HepG2 (cell line): ENCODE data around the gene TXN2. TPM values are rescaled to one million over a fixed set of nuclear protein-coding genes. Genes with fewer than 3 reads are reported as not detected.
"Not testable (repeated sequence)": the region's sequence is repeated elsewhere in the genome, so short reads cannot be mapped to it uniquely, and the experiment has no call there.

ENCODE experiments used
- ATAC-seq: fragments of 200-7000 bp; cut with Tn5 transposase; 3 replicates; pipeline ENCODE4 v1.9.1; 2020; ENCODE audit warnings: mild to moderate bottlenecking, moderate library complexity
- BruUV-seq: library from RNA; stranded (reverse); fragments of 400-500 nt; replicated peaks from 2 replicates; lab custom pipeline; 2021; lab: Mats Ljungman, UMichigan
- CTCF ChIA-PET: fragments of 300-600 bp; formaldehyde crosslinking; extraction: SDS; loops from one replicate; lab custom pipeline; 2021; ENCODE audit warnings: low total read pairs, inconsistent platforms, low intra/inter-chr PET ratio; lab: Yijun Ruan, JAX
- POLR2A ChIA-PET: fragments of 350-600 bp; sonication (Branson Sonifier 250); formaldehyde crosslinking; loops from one replicate; lab custom pipeline; 2020; ENCODE audit warnings: antibody characterized with exemption, inconsistent platforms; lab: Yijun Ruan, JAX
- DNase-seq: peaks from one replicate; pipeline ENCODE4 v3.0.0-alpha.2; 2015; ENCODE audit warnings: low spot score
- FAIRE-seq: peaks from 3 replicates; lab custom pipeline; 2011; peaks lifted over from hg19 to GRCh38; lab: Jason Lieb, UNC
- H2AFZ ChIP-seq: one replicate; pipeline ENCODE4 v1.6.1; 2011; ENCODE audit warnings: low read length, inconsistent platforms
- H3K27ac ChIP-seq: fragments of 300-600 bp; 3 replicates; pipeline ENCODE4 v1.8.0; 2011; ENCODE audit warnings: mixed run types, mild to moderate bottlenecking, mixed read lengths, low read length, inconsistent platforms; ENCODE audit not compliant: insufficient read depth; ENCODE audit errors: extremely low read length
- H3K27me3 ChIP-seq, 2 experiments: fragments of 200-600 bp in 1 of 2; 2 replicates in 1 of 2; 3 replicates in 1 of 2; pipeline versions ENCODE4 v1.6.0 to v1.8.0; 2011; ENCODE audit warnings: low read length in 2 of 2, mild to moderate bottlenecking in 2 of 2, moderate library complexity in 2 of 2, inconsistent platforms in 1 of 2; ENCODE audit not compliant: insufficient read depth in 2 of 2, control insufficient read depth in 1 of 2
- H3K36me3 ChIP-seq, 2 experiments: fragments of 200-600 bp in 1 of 2; replicated peaks in 1 of 2; 2 replicates in 1 of 2; 3 replicates in 1 of 2; pipeline versions ENCODE4 v1.5.1 to v1.8.0; 2011; ENCODE audit warnings: low read length in 2 of 2, inconsistent platforms in 1 of 2; ENCODE audit not compliant: insufficient read depth in 2 of 2, control insufficient read depth in 1 of 2
- H3K4me1 ChIP-seq: 2 replicates; pipeline ENCODE4 v1.5.1; 2012; ENCODE audit warnings: low read length, inconsistent platforms; ENCODE audit not compliant: insufficient read depth
- H3K4me2 ChIP-seq: 2 replicates; pipeline ENCODE4 v1.6.0; 2011; ENCODE audit warnings: low read depth, low read length, inconsistent platforms
- H3K4me3 ChIP-seq, 3 experiments: fragments of 200-600 bp in 1 of 3; sonication (generic), shearing (Covaris generic) in 1 of 3; replicated peaks in 1 of 3; 2 replicates each; pipeline ENCODE4 v1.5.1; 2011 to 2016; ENCODE audit warnings: low read length in 3 of 3, inconsistent platforms in 2 of 3, low read depth in 2 of 3, mild to moderate bottlenecking in 2 of 3, control low read depth in 1 of 3, mixed read lengths in 1 of 3; ENCODE audit not compliant: insufficient read depth in 1 of 3
- H3K79me2 ChIP-seq: one replicate; pipeline ENCODE4 v1.6.1; 2011; ENCODE audit warnings: low read length, inconsistent platforms; ENCODE audit not compliant: insufficient read depth
- H3K9ac ChIP-seq: 2 replicates; pipeline ENCODE4 v1.6.0; 2011; ENCODE audit warnings: mild to moderate bottlenecking, low read depth, low read length, inconsistent platforms; ENCODE audit not compliant: insufficient read depth
- H3K9me3 ChIP-seq: 2 replicates; pipeline ENCODE4 v1.5.1; 2012; ENCODE audit warnings: mild to moderate bottlenecking, low read length
- H4K20me1 ChIP-seq: 2 replicates; pipeline ENCODE4 v1.6.0; 2011; ENCODE audit warnings: inconsistent platforms, mild to moderate bottlenecking, low read length, moderate library complexity; ENCODE audit not compliant: insufficient read depth
- KDM5B ChIP-seq: sonication (generic); formaldehyde crosslinking; IDR thresholded peaks from 2 replicates; pipeline ENCODE4 v1.4.0; 2020; ENCODE audit warnings: missing genetic modification reagents, mild to moderate bottlenecking, borderline replicate concordance
- MAZ ChIP-seq, 2 experiments: sonication (generic) in 1 of 2; formaldehyde crosslinking in 1 of 2; IDR thresholded peaks; 2 replicates each; pipeline versions ENCODE4 v1.5.0 to v1.6.1; 2012 to 2020; ENCODE audit warnings: low read depth in 2 of 2, mild to moderate bottlenecking in 2 of 2, borderline replicate concordance in 1 of 2, improper control_type of control experiment in 1 of 2, low read length in 1 of 2, missing genetic modification reagents in 1 of 2, moderate library complexity in 1 of 2
- SRSF9 ChIP-seq: fragments of 200-400 bp; formaldehyde crosslinking; IDR thresholded peaks from 2 replicates; pipeline ENCODE4 v1.6.1; 2018; ENCODE audit warnings: borderline replicate concordance, mild to moderate bottlenecking, low read depth, low read length; ENCODE audit not compliant: insufficient read depth, poor library complexity, severe bottlenecking
- TBX2 ChIP-seq: sonication (generic); formaldehyde crosslinking; IDR thresholded peaks from 2 replicates; pipeline ENCODE4 v1.5.0; 2020; ENCODE audit warnings: missing genetic modification reagents, mild to moderate bottlenecking, borderline replicate concordance
- TERF1 ChIP-seq: sonication (generic); formaldehyde crosslinking; IDR thresholded peaks from 2 replicates; pipeline ENCODE4 v1.8.0; 2022; ENCODE audit warnings: mild to moderate bottlenecking, missing genetic modification reagents, moderate library complexity
- ZNF781 ChIP-seq: sonication (generic); formaldehyde crosslinking; IDR thresholded peaks from 2 replicates; pipeline ENCODE4 v1.5.1; 2020; ENCODE audit warnings: borderline replicate concordance, mild to moderate bottlenecking, missing genetic modification reagents; ENCODE audit errors: not compliant biosample characterization
- WGBS: methylation state at CpG from one replicate; pipeline ENCODE4 v1.1.6; 2017; ENCODE audit warnings: low lambda C conversion rate; 5-methylcytosine and 5-hydroxymethylcytosine counted together
- in situ Hi-C: cut with HindIII; loops from 2 replicates; pipeline ENCODE4 v1.10.0; 2017; ENCODE audit warnings: low pct_unique_long_range_greater_than_20kb; ENCODE audit not compliant: extremely low pct_ligation_motif_present
- intact Hi-C: fragments of 100-400 bp; cut with micrococcal nuclease; formaldehyde crosslinking; loops from one replicate; pipeline ENCODE4 v1.10.0; 2022; ENCODE audit not compliant: unreplicated experiment
- polyA plus RNA-seq, 8 experiments: library from polyadenylated mRNA; depleted of rRNA in 3 of 8; stranded (reverse) in 7 of 8; unstranded in 1 of 8; fragments of >200 nt; fragmentation: Illumina TruSeq in 4 of 8; extraction: Trizol in 4 of 8; gene quantifications; 2 replicates each; pipeline versions ENCODE4 v1.2.1 to v1.2.3, GENCODE V29; 2011 to 2016; ENCODE audit warnings: low read depth in 4 of 8, missing spikeins in 1 of 8, mixed read lengths in 1 of 8; ENCODE audit not compliant: insufficient read depth in 1 of 8
- total RNA-seq, 5 experiments: library from RNA; depleted of rRNA; stranded (reverse); fragments of >200 nt; fragmentation: Illumina TruSeq; extraction: Trizol; gene quantifications; 2 replicates each; pipeline ENCODE4 v1.2.3, GENCODE V29; 2016; ENCODE audit warnings: low read depth in 1 of 5
- TF ChIP-seq, protein P1 (sequence below): sonication (generic); formaldehyde crosslinking; IDR thresholded peaks from 2 replicates; pipeline ENCODE4 v1.4.0; 2020; ENCODE audit warnings: missing genetic modification reagents

TXN2 gene
- total and polyA plus RNA-seq, 2 of the 13 experiments (the other 11 are each of a cell fraction or from before 2014, with no cell fraction given), result 41.4 to 109 TPM

GRCh38 chr22:36424901-36425579 is 56.4 kb downstream of the TXN2 start:
- H3K4me2 ChIP-seq, result no peak overlapping the region
- H3K9me3 ChIP-seq, result no peaks in the 10 kb centered on the region
- peaks cover 72% of the 10 kb centered on the region for H3K4me1 ChIP-seq
- BruUV-seq, result no TSS peak
- H3K27me3 ChIP-seq, result no peaks in the 10 kb centered on the region
- no peak overlapping the region for H3K9ac ChIP-seq
- no peaks in the 10 kb centered on the region for H3K79me2 ChIP-seq
- H4K20me1 ChIP-seq, result no peaks in the 10 kb centered on the region
- 100% methylated on average over 5 of the region's 5 CpGs for WGBS
- CTCF ChIA-PET, result no interaction called here
- FAIRE-seq, result no peak
- H3K36me3 ChIP-seq, result no peaks in the 10 kb centered on the region
- intact Hi-C loops, result no loop called here
- H3K4me3 ChIP-seq, result no peak overlapping the region
- no peak for TF ChIP-seq ZNF781 (CRISPR knock-in tag)
- TF ChIP-seq KDM5B (CRISPR knock-in tag), result no peak
- no peak for TF ChIP-seq MAZ (IDR thresholded peaks at IDR 0.05; ENCODE audit: borderline replicate concordance, low read depth, low read length)
- no peak for TF ChIP-seq MAZ (CRISPR knock-in tag; IDR thresholded peaks at IDR 0.05; ENCODE audit: low read depth)
- no peak for TF ChIP-seq TERF1 (CRISPR knock-in tag)
- no peak for TF ChIP-seq TBX2 (CRISPR knock-in tag)
- TF ChIP-seq SRSF9, result no peak
- TF ChIP-seq, protein P1, sequence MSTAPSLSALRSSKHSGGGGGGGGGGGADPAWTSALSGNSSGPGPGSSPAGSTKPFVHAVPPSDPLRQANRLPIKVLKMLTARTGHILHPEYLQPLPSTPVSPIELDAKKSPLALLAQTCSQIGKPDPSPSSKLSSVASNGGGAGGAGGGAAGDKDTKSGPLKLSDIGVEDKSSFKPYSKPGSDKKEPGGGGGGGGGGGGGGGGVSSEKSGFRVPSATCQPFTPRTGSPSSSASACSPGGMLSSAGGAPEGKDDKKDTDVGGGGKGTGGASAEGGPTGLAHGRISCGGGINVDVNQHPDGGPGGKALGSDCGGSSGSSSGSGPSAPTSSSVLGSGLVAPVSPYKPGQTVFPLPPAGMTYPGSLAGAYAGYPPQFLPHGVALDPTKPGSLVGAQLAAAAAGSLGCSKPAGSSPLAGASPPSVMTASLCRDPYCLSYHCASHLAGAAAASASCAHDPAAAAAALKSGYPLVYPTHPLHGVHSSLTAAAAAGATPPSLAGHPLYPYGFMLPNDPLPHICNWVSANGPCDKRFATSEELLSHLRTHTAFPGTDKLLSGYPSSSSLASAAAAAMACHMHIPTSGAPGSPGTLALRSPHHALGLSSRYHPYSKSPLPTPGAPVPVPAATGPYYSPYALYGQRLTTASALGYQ (CRISPR knock-in tag), result no peak
- TF ChIP-seq, all 625 proteins: peak for 0
- Histone ChIP-seq H2AFZ (no peak overlapping the region), H3K27ac (no peak overlapping the region)
- in situ Hi-C loops, result no loop called here
- POLR2A ChIA-PET, result interaction anchor here (0.6 to 1.5 kb wide), 3 partner anchors 11 to 572 kb away, joined by 3 to 12 read pairs (median 3); no protein-coding TSS in a partner anchor
- ATAC-seq (no peak), DNase-seq (no peak)

DNA sequence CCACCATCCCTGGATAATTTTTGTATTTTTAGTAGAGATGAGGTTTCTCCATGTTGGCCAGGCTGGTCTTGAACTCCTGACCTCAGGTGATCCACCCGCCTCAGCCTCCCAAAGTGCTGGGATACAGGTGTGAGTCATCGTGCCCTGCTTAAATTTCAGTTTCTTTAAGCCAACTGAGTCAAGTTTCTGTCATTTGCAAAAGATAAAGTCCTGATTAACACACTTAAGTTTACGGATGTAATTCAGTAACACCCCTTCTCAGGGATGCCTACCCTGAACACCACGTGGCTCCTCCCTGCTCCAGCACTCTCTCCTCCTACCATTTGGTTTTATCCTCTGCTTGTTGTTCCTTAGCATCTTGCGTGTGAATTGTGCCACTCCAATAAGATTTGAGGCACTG is 57.0 kb downstream of the TXN2 start:
- H2AFZ ChIP-seq, BruUV-seq, DNase-seq, CTCF ChIA-PET, intact Hi-C loops, H3K4me3 ChIP-seq, H3K4me2 ChIP-seq, H3K27me3 ChIP-seq, H3K79me2 ChIP-seq, in situ Hi-C loops, H3K9ac ChIP-seq, H4K20me1 ChIP-seq, H3K9me3 ChIP-seq, H3K27ac ChIP-seq, ATAC-seq, H3K36me3 ChIP-seq, FAIRE-seq: not testable (repeated sequence)
- POLR2A ChIA-PET, result interaction anchor here (0.6 to 6.4 kb wide), 4 partner anchors 10 to 572 kb away, joined by 3 to 151 read pairs (median 4); no protein-coding TSS in a partner anchor
- WGBS, result 92% methylated on average over 5 of the region's 5 CpGs
- peaks cover 78% of the 10 kb centered on the region for H3K4me1 ChIP-seq
